Ishikawa (cell line): Measurements from ENCODE around the gene CORO1C.

ENCODE experiments used
- CEBPB ChIP-seq: IDR thresholded peaks from 2 replicates; pipeline ENCODE4 v1.6.1; 2012
- CREB1 ChIP-seq: IDR thresholded peaks from 2 replicates; pipeline ENCODE4 v1.6.1; 2012; ENCODE audit warnings: low read depth
- EP300 ChIP-seq: IDR thresholded peaks from 2 replicates; pipeline ENCODE4 v1.6.1; 2012; ENCODE audit warnings: borderline replicate concordance
- RAD21 ChIP-seq: IDR thresholded peaks from 2 replicates; pipeline ENCODE4 v1.6.1; 2012; ENCODE audit warnings: low read depth
- TEAD4 ChIP-seq: IDR thresholded peaks from 2 replicates; pipeline ENCODE4 v1.6.1; 2012
- YY1 ChIP-seq: IDR thresholded peaks from 2 replicates; pipeline ENCODE4 v1.6.1; 2012; ENCODE audit warnings: low read depth
- TF ChIP-seq, protein P1 (sequence below): IDR thresholded peaks from 2 replicates; pipeline ENCODE4 v1.6.1; 2012
- TF ChIP-seq, protein P2 (sequence below): IDR thresholded peaks from 2 replicates; pipeline ENCODE4 v1.6.1; 2012; ENCODE audit warnings: low read depth, mild to moderate bottlenecking
- TF ChIP-seq, protein P3 (sequence below): IDR thresholded peaks from 2 replicates; pipeline ENCODE4 v1.6.1; 2012

DNA sequence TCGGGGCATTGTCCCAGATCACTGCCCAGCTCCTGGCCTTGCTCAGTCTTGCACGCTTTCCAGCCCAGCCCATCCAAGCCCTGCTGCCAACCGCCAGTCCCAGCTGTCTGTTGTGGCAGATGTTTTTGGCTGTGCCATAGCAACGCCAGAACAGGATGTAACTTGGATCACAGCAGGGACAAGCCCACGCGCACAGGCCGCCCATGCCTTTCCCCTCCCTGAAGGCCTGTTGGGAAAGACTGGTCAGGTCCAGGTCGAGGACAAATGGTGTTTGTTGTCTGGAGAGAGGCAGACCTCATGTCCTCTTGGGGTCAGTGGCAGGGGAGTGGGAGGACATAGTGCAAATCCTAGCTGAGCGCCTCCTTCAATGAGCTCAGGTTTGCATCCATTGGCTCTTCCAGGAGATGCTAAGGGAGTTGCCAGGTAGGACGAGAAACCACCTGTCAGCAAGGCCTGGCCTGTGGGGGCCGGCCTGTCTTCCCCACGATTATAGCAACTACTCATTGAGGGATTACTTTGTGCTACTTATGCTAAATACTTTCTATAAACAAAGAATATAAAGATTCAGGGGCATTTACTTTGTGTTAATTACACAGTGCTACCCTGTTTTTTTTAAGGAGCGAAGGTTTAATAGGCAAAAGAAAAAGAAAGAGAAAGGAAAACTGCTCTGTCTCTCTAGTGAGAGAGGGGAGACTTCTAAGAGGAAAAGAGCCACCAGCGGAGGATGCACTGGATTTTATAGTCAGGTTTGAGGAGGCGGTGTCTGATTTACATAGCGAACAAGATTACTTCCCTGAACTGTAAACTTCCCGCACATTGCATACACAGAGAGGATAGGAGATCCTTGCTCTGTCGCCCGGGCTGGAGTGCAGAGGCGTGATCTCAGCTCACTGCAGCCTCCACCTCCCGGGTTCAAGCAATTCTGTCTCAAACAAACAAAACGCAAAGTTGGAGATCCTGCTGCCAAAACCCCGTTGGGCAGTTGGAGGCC lies 42.8 kb upstream of the CORO1C start:
- no peak for TF ChIP-seq CREB1
- TF ChIP-seq, protein P1, sequence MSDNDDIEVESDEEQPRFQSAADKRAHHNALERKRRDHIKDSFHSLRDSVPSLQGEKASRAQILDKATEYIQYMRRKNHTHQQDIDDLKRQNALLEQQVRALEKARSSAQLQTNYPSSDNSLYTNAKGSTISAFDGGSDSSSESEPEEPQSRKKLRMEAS = no peak
- TF ChIP-seq, protein P2, sequence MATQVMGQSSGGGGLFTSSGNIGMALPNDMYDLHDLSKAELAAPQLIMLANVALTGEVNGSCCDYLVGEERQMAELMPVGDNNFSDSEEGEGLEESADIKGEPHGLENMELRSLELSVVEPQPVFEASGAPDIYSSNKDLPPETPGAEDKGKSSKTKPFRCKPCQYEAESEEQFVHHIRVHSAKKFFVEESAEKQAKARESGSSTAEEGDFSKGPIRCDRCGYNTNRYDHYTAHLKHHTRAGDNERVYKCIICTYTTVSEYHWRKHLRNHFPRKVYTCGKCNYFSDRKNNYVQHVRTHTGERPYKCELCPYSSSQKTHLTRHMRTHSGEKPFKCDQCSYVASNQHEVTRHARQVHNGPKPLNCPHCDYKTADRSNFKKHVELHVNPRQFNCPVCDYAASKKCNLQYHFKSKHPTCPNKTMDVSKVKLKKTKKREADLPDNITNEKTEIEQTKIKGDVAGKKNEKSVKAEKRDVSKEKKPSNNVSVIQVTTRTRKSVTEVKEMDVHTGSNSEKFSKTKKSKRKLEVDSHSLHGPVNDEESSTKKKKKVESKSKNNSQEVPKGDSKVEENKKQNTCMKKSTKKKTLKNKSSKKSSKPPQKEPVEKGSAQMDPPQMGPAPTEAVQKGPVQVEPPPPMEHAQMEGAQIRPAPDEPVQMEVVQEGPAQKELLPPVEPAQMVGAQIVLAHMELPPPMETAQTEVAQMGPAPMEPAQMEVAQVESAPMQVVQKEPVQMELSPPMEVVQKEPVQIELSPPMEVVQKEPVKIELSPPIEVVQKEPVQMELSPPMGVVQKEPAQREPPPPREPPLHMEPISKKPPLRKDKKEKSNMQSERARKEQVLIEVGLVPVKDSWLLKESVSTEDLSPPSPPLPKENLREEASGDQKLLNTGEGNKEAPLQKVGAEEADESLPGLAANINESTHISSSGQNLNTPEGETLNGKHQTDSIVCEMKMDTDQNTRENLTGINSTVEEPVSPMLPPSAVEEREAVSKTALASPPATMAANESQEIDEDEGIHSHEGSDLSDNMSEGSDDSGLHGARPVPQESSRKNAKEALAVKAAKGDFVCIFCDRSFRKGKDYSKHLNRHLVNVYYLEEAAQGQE = no peak
- TF ChIP-seq EP300 = no peak
- no peak for TF ChIP-seq YY1
- TF ChIP-seq CEBPB = no peak
- TF ChIP-seq, protein P3, sequence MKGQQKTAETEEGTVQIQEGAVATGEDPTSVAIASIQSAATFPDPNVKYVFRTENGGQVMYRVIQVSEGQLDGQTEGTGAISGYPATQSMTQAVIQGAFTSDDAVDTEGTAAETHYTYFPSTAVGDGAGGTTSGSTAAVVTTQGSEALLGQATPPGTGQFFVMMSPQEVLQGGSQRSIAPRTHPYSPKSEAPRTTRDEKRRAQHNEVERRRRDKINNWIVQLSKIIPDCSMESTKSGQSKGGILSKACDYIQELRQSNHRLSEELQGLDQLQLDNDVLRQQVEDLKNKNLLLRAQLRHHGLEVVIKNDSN = no peak
- TF ChIP-seq RAD21 = no peak
- no peak for TF ChIP-seq TEAD4
